Duodenal mucosa (tissue), 2 donors: ENCODE measurements around the gene SLC35F3.

ENCODE experiments used
- H3K27ac ChIP-seq: one replicate; pipeline ENCODE4 v1.7.0; 2013; ENCODE audit warnings: low read depth, low read length
- H3K27me3 ChIP-seq, 2 donors: one replicate each; pipeline ENCODE4 v1.7.0; 2013; ENCODE audit warnings: low read length in 2 of 2, control low read depth in 1 of 2; ENCODE audit not compliant: insufficient read depth in 2 of 2, control insufficient read depth in 1 of 2
- H3K36me3 ChIP-seq, 2 donors: one replicate each; pipeline ENCODE4 v1.7.0; 2013; ENCODE audit warnings: low read length in 2 of 2, control low read depth in 1 of 2; ENCODE audit not compliant: insufficient read depth in 2 of 2, control insufficient read depth in 1 of 2
- H3K4me1 ChIP-seq, 2 donors: one replicate each; pipeline ENCODE4 v1.7.0; 2013; ENCODE audit warnings: low read length in 2 of 2, control low read depth in 1 of 2; ENCODE audit not compliant: insufficient read depth in 2 of 2, control insufficient read depth in 1 of 2
- H3K4me3 ChIP-seq, 2 donors: one replicate each; pipeline ENCODE4 v1.7.0; 2013; ENCODE audit warnings: low read length in 2 of 2, low read depth in 1 of 2
- H3K9ac ChIP-seq, 2 donors: one replicate each; pipeline ENCODE4 v1.7.0; 2013; ENCODE audit warnings: low read length in 2 of 2, low read depth in 1 of 2
- H3K9me3 ChIP-seq, 2 donors: one replicate each; pipeline ENCODE4 v1.7.0; 2013; ENCODE audit warnings: low read length in 2 of 2, control low read depth in 1 of 2; ENCODE audit not compliant: control insufficient read depth in 1 of 2

The SLC35F3 gene

DNA sequence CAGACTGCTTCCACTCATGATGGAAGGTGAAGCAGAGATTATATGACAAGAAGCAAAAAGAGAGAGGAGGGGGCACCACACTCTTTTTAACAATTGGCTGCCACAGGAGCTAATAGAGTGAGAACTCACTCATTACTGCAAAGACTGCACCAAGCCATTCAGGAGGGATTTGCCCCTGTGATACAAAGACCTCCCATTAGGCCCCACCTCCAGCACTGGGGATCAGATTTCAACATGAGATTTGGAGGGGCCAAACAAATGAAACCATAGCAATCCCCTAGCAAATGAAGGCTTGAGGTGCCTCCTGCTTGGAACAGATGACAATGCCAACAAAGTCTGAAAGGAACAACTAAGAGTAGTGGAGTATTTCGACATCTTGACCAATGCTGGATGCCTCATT, 346.3 kb downstream of the SLC35F3 start:
- no peaks in the 10 kb centered on the region for H3K9me3 ChIP-seq
- no peaks in the 10 kb centered on the region for H3K4me1 ChIP-seq
- no peak overlapping the region for H3K4me3 ChIP-seq
- no peak overlapping the region for H3K27ac ChIP-seq
- H3K9ac ChIP-seq = no peak overlapping the region
- no peaks in the 10 kb centered on the region for H3K27me3 ChIP-seq
- no peaks in the 10 kb centered on the region for H3K36me3 ChIP-seq

DNA sequence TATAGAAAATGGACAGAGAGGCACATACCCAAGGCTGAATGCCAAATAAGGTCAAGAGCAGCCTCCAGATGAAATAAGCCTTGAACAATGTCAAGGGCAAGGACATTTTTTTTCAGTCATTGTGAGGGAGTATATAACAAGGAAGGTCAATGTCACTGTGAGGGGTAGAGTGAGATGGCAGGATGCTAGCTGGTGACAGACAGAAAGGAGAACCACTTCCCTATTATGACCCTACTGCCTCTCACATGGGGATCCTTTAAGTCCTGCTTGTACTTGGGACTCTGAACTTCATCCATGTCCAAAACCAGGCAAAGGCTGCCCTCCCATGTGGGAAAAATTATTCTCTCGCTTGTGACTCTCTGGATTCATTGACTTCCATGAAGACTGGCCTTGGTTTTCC, 349.3 kb downstream of the SLC35F3 start:
- Histone ChIP-seq H3K4me1 (no peaks in the 10 kb centered on the region), H3K36me3 (no peaks in the 10 kb centered on the region), H3K9ac (no peak overlapping the region), H3K27ac (no peak overlapping the region), H3K27me3 (no peaks in the 10 kb centered on the region), H3K9me3 (peaks cover 0 to 8% of the 10 kb centered on the region in 2 donors), H3K4me3 (no peak overlapping the region)

DNA sequence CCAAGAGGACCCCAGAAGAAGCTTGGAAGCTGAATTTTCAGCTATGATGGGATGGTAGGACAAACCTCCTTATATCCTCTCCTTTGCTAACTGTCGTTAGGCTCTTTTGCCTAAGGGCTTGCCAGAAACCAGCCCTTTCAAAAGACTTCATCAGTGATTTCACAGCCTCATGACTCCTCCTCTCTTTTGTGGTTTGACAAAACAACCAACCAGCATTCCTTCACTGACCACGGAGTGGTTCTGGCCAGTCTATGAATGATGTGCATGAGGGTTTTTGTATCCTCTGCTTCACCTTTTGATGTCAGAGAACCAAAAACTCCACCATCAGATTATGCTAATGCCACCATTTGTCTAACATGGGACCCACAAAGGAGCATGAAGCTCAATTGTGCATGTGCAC, 351.9 kb downstream of the SLC35F3 start:
- Histone ChIP-seq H3K9me3 (peaks cover 0 to 8% of the 10 kb centered on the region in 2 donors), H3K27ac (no peak overlapping the region), H3K4me3 (no peak overlapping the region), H3K4me1 (no peaks in the 10 kb centered on the region), H3K36me3 (no peaks in the 10 kb centered on the region), H3K9ac (no peak overlapping the region), H3K27me3 (no peaks in the 10 kb centered on the region)

DNA sequence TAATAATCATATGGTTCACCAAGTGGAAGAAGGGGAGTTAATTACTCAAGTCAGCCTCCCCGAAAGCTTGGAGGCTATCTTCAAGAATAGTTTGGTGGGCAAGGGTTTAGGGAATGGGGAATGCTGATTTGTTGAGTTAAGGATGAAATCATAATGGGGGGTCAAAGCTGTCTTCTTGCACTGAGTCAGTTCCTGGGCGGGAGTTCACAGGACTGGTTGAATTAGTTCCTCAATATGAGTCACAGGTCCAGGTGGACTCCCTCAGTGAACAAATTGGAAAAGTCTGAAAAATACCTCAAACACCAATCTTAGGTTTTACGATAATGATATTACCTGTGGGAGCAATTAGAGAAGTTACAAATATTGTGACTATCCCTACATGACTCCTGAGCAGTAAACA, 353.6 kb downstream of the SLC35F3 start:
- Histone ChIP-seq H3K27me3 (no peaks in the 10 kb centered on the region), H3K36me3 (no peaks in the 10 kb centered on the region), H3K9ac (no peak overlapping the region), H3K4me3 (no peak overlapping the region), H3K4me1 (no peaks in the 10 kb centered on the region), H3K9me3 (peaks cover 0 to 8% of the 10 kb centered on the region in 2 donors), H3K27ac (no peak overlapping the region)

DNA sequence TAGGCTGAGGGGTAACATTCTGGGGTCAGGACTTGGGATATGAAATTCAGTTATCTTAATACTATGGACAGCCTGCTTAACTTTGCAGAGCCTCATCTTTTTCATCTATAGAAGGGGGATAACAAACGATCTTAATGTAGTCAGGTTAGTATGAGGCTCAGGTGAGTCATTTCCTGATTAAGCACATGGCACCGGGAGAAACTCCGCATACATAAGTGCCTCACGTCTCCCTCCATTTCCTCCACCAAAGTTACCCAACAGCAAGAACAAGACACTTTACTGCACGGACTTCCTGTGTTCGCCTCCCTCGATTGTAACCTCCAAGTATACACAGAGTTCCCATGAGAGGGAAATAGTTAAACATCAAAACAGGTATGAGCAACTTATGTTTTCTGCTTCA, 356.1 kb downstream of the SLC35F3 start:
- Histone ChIP-seq H3K27ac (no peak overlapping the region), H3K36me3 (no peaks in the 10 kb centered on the region), H3K4me3 (no peak overlapping the region), H3K27me3 (no peaks in the 10 kb centered on the region), H3K4me1 (no peaks in the 10 kb centered on the region), H3K9ac (no peak overlapping the region), H3K9me3 (peaks cover 0 to 8% of the 10 kb centered on the region in 2 donors)

DNA sequence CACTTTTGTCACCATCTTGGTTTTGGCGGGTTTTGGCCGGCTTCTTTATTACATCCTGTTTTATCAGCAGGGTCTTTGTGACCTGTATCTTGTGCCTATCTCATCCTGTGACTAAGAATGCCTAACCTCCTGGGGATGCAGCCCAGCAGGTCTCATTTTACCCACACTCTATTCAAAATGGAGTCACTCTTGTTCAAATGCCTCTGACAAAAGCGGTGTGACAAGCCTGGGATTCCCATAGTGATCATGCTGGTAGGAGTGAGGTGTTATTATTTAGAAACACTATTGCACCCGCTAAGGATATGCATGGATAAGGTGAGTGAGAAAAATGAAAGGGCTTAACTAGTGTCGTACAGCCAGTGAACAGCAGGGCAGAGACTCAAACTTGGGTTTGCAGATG, 357.1 kb downstream of the SLC35F3 start:
- Histone ChIP-seq H3K9me3 (peaks cover 0 to 8% of the 10 kb centered on the region in 2 donors), H3K4me1 (no peaks in the 10 kb centered on the region), H3K9ac (no peak overlapping the region), H3K36me3 (no peaks in the 10 kb centered on the region), H3K4me3 (no peak overlapping the region), H3K27ac (no peak overlapping the region), H3K27me3 (no peaks in the 10 kb centered on the region)

DNA sequence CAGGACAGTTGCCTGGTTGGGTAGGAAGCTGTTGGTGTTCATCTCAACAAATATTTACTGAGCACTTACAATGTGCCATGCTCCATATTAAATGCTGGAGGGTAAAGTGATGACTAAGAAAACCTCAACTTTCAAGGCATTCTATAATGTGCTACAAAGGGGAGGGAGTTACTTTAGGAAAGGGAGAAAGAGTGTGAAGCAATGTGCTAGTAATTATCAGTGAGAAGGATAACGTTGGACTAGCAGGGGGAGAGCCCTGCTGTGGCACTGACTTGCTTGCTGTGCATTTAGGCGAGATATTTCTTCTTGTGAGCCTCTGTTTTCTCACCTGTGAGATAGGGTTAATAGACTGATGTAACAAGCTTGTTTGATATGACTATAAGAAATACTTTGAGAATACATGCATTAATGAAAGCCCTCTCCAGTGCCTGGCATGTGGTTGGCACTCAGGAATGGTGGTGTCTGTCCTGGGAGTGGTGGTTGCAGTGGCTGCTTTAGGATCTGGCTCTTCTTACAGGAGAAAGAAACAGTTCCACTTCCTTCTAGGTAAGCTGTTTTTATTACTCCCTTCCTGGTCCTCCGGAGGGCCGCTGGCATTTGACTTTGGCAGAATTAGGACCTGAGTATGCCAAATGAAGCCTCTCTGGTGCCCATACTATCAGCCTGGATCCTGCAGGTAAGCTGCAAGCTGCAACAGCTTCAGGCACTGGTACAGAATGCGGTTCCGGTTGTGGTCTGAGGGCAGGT, 357.7 kb downstream of the SLC35F3 start:
- no peak overlapping the region for H3K9ac ChIP-seq
- H3K36me3 ChIP-seq = no peaks in the 10 kb centered on the region
- no peaks in the 10 kb centered on the region for H3K27me3 ChIP-seq
- peaks cover 0 to 8% of the 10 kb centered on the region in 2 donors for H3K9me3 ChIP-seq
- H3K4me1 ChIP-seq = no peaks in the 10 kb centered on the region
- H3K4me3 ChIP-seq = no peak overlapping the region
- no peak overlapping the region for H3K27ac ChIP-seq

DNA sequence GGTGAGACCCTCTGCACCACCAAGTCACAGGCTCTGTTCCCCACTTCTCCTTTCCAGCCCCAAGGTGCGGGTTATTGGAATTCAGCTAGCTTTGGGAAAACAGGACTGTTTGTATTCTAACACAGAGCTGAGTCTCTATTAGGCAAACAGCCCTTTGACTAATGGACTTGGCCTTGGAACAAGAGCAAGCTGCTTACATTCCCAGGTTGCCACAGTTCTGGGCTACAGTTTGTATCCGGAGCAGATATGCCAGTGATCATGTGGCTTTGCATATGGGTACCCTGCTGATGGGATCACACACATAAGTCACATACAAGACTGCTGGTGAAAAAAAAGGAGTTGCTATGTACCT, 358.3 kb downstream of the SLC35F3 start:
- no peak overlapping the region for H3K9ac ChIP-seq
- H3K36me3 ChIP-seq = no peaks in the 10 kb centered on the region
- H3K9me3 ChIP-seq = peaks cover 0 to 6% of the 10 kb centered on the region in 2 donors
- no peaks in the 10 kb centered on the region for H3K27me3 ChIP-seq
- no peak overlapping the region for H3K4me3 ChIP-seq
- no peak overlapping the region for H3K27ac ChIP-seq
- no peaks in the 10 kb centered on the region for H3K4me1 ChIP-seq

DNA sequence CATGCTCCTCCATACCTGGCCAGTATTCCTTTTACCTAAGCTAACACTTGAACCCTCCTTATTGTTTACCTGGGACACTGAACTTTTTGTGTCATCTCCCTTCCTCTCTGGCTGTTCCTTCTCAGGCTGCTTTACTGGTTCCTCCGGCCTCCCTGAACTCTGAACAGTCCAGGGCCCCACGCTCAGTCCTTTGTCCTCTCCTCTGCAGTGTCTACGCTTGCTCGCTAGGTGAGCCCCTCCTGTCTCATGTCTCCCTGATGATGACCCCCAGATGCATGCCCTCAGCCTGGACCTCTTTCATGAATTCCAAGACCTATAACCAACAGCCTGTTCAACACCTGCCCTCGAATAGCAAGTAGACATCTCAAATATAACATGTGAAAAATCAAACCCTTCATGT, 360.4 kb downstream of the SLC35F3 start:
- Histone ChIP-seq H3K27me3 (no peaks in the 10 kb centered on the region), H3K4me3 (no peak overlapping the region), H3K27ac (no peak overlapping the region), H3K4me1 (no peaks in the 10 kb centered on the region), H3K36me3 (no peaks in the 10 kb centered on the region), H3K9ac (no peak overlapping the region), H3K9me3 (no peaks in the 10 kb centered on the region)

DNA sequence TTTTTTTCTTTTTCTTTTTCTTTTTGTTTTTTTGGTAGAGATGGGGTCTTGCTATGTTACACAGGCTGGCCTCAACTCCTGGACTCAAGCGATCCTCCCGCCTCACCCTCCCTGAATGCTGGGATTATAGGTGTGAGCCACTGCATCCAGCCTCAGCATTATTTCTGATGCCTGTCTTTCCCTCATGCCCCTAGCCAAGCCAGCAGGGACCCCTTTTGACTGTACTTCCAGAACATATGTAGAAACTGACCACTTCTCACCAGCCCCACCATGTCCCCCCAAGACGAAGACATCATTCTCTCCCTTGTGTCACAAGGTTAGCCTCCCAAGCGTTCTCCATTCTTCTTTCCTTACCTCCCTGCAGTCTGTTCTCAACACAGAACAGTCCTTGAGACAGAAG, 360.8 kb downstream of the SLC35F3 start:
- no peaks in the 10 kb centered on the region for H3K27me3 ChIP-seq
- no peak overlapping the region for H3K9ac ChIP-seq
- no peak overlapping the region for H3K27ac ChIP-seq

DNA sequence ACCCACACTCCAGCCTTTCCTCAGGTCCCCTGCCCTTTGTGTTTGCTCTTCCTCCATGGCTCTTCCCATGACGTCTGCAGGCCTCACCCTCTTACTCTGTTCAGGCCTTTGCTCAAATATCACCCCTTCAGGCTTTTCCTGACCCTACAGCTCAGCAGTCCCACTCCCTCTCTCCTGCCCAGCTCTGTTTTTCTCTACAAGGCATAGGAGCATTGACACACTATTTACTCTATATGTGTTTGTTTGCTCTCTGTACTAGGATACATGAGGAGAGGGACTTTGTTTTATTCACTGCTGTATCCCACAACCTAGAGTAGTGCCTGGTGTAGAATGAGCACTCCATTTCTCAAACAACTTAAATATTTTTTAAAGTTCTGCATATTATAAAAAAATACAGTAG, 361.4 kb downstream of the SLC35F3 start:
- no peak overlapping the region for H3K27ac ChIP-seq
- no peaks in the 10 kb centered on the region for H3K27me3 ChIP-seq

More for the DNA sequence above, 360.8 kb downstream of the SLC35F3 start:
- Histone ChIP-seq H3K4me3 (no peak overlapping the region), H3K9me3 (no peaks in the 10 kb centered on the region), H3K4me1 (no peaks in the 10 kb centered on the region), H3K36me3 (no peaks in the 10 kb centered on the region)

More for the DNA sequence above, 361.4 kb downstream of the SLC35F3 start:
- Histone ChIP-seq H3K9me3 (no peaks in the 10 kb centered on the region), H3K4me1 (no peaks in the 10 kb centered on the region), H3K36me3 (no peaks in the 10 kb centered on the region), H3K4me3 (no peak overlapping the region), H3K9ac (no peak overlapping the region)
